ENCODE data around the gene CDRT4.

- TF ChIP-seq CTCF (IDR thresholded peaks at IDR 0.05) (no peak), POLR2A (IDR thresholded peaks at IDR 0.05) (no peak)
Measured at GRCh38 chr17:15418781-15419180, 48.6 kb downstream of the CDRT4 start.

All from thyroid gland (tissue), 4 donors.